ENCODE results near the gene LHX3. TPM values are rescaled to one million over a fixed set of nuclear protein-coding genes. Genes with fewer than 3 reads are reported as not detected.

The LHX3 gene
- total and polyA plus RNA-seq, 8 donors: not detected

DNA sequence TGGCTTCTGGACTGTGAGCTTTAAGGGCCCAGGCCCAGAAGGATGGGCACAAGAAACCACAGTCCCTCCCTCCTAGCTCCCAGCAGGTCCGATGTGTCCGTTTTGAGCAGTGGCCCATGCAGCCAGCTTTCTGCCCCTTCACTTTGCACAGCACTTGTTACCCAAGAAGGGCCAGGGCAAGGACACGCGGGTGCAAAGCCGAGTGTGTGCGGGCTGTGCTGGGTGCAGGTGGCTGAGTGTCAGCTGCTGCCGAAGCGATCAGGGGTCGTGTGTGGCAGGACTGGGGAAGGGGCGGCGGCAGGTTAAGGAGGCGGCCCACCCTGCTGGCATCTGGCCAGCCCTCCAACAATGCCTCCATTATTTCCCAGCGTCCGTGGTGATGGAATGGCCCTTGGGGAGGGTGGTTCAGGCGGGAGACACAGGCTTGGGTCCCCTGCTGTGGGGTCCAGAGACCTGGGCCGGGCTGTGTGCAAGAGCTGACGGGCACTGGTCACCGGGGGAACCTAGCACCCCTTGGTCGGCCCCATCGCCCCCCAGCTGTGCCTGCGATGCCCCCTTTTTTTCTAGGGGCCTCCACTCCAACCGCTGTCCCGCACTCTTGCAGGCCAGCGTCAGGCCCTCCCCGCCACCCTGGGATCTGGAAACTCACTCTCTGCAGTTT, 653 bp downstream of the LHX3 start:
- Histone ChIP-seq H3K36me3 (peaks cover 0 to 24% (median 18%) of the 10 kb centered on the region in 4 donors), H3K4me1 (peaks cover 0 to 32% (median 7%) of the 10 kb centered on the region in 4 donors), H3K27ac (no peak overlapping the region), H3K27me3 (peaks cover 40 to 66% (median 65%) of the 10 kb centered on the region in 3 donors), H3K4me3 (no peak overlapping the region), H3K9me3 (no peaks in the 10 kb centered on the region)
- DNase-seq: no peak
- TF ChIP-seq POLR2AphosphoS5 (IDR thresholded peaks at IDR 0.05) (no peak), EP300 (IDR thresholded peaks at IDR 0.05) (no peak), POLR2A (IDR thresholded peaks at IDR 0.05) (no peak)
- TF ChIP-seq, protein P1, sequence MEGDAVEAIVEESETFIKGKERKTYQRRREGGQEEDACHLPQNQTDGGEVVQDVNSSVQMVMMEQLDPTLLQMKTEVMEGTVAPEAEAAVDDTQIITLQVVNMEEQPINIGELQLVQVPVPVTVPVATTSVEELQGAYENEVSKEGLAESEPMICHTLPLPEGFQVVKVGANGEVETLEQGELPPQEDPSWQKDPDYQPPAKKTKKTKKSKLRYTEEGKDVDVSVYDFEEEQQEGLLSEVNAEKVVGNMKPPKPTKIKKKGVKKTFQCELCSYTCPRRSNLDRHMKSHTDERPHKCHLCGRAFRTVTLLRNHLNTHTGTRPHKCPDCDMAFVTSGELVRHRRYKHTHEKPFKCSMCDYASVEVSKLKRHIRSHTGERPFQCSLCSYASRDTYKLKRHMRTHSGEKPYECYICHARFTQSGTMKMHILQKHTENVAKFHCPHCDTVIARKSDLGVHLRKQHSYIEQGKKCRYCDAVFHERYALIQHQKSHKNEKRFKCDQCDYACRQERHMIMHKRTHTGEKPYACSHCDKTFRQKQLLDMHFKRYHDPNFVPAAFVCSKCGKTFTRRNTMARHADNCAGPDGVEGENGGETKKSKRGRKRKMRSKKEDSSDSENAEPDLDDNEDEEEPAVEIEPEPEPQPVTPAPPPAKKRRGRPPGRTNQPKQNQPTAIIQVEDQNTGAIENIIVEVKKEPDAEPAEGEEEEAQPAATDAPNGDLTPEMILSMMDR (IDR thresholded peaks at IDR 0.05): no peak
- intact Hi-C loops (cut with DNase I; ENCODE audit: low total_unique reads): no loop called here
- WGBS, 5 donors: 45 to 61% (median 50%) methylated on average over 25 of the region's 25 CpGs

- no peak for DNase-seq
- no peak overlapping the region for H3K4me3 ChIP-seq
- H3K36me3 ChIP-seq: peaks cover 0 to 17% (median 11%) of the 10 kb centered on the region in 4 donors
- peaks cover under 1 to 39% (median 11%) of the 10 kb centered on the region in 4 donors for H3K4me1 ChIP-seq
- 18 to 41% (median 20%) methylated on average over 3 to 33 of the region's 33 CpGs for WGBS, 5 donors
- H3K9me3 ChIP-seq: no peaks in the 10 kb centered on the region
- TF ChIP-seq POLR2AphosphoS5 (IDR thresholded peaks at IDR 0.05) (no peak), POLR2A (IDR thresholded peaks at IDR 0.05) (no peak), EP300 (IDR thresholded peaks at IDR 0.05) (no peak)
- no peak overlapping the region for H3K27ac ChIP-seq
- intact Hi-C loops (cut with DNase I; ENCODE audit: low total_unique reads): no loop called here
- peaks cover 47 to 73% (median 72%) of the 10 kb centered on the region in 3 donors for H3K27me3 ChIP-seq
Observed at GRCh38 chr9:136203408-136204144, 1.4 kb downstream of the LHX3 start.

GRCh38 chr9:136202454-136203407, 2.2 kb downstream of the LHX3 start:
- H3K4me3 ChIP-seq: no peak overlapping the region
- peaks cover 52 to 82% (median 80%) of the 10 kb centered on the region in 3 donors for H3K27me3 ChIP-seq
- intact Hi-C loops (cut with DNase I; ENCODE audit: low total_unique reads): no loop called here
- TF ChIP-seq EP300 (IDR thresholded peaks at IDR 0.05) (no peak), POLR2A (IDR thresholded peaks at IDR 0.05) (no peak), POLR2AphosphoS5 (IDR thresholded peaks at IDR 0.05) (no peak)
- TF ChIP-seq, protein P1 (IDR thresholded peaks at IDR 0.05): no peak
- H3K27ac ChIP-seq: no peak overlapping the region
- H3K4me1 ChIP-seq: peaks cover 3 to 44% (median 15%) of the 10 kb centered on the region in 4 donors
- WGBS, 5 donors: 12 to 23% (median 18%) methylated on average over 14 to 99 of the region's 99 CpGs
- no peak for DNase-seq
- peaks cover 0 to 9% (median 6%) of the 10 kb centered on the region in 4 donors for H3K36me3 ChIP-seq
- H3K9me3 ChIP-seq: no peaks in the 10 kb centered on the region

GRCh38 chr9:136201609-136202453, 3.1 kb downstream of the LHX3 start:
- WGBS, 5 donors: 7 to 12% (median 10%) methylated on average over 26 to 85 of the region's 85 CpGs
- Histone ChIP-seq H3K27me3 (peaks cover 52 to 91% (median 89%) of the 10 kb centered on the region in 3 donors), H3K9me3 (no peaks in the 10 kb centered on the region), H3K36me3 (peaks cover 0 to 6% (median 2%) of the 10 kb centered on the region in 4 donors), H3K4me1 (peaks cover 3 to 44% (median 15%) of the 10 kb centered on the region in 4 donors), H3K27ac (no peak overlapping the region), H3K4me3 (no peak overlapping the region)
- DNase-seq: peak in 1 of 2 donors; percentile 78
- TF ChIP-seq, protein P1 (IDR thresholded peaks at IDR 0.05): no peak
- TF ChIP-seq POLR2AphosphoS5 (IDR thresholded peaks at IDR 0.05) (no peak), POLR2A (IDR thresholded peaks at IDR 0.05) (no peak), EP300 (IDR thresholded peaks at IDR 0.05) (no peak)
- intact Hi-C loops (cut with DNase I; ENCODE audit: low total_unique reads): no loop called here

Measured in stomach (tissue), 9 donors.